ENCODE measurements around the gene ADARB2.
"Not testable (repeated sequence)": the region's sequence is repeated elsewhere in the genome, so short reads cannot be mapped to it uniquely, and the experiment has no call there.

Gene ADARB2

GRCh38 chr10:1624240-1624639 is 113.1 kb downstream of the ADARB2 start:
- H3K27ac ChIP-seq (replicated peaks) = no peak overlapping the region
- no peak overlapping the region for H3K4me3 ChIP-seq (replicated peaks; ENCODE audit: insufficient read depth, low read length)
- TF ChIP-seq CTCF (IDR thresholded peaks at IDR 0.05; ENCODE audit: insufficient read depth, low read length) (no peak), POLR2AphosphoS5 (IDR thresholded peaks at IDR 0.05; ENCODE audit: low read depth) (no peak), SPI1 (IDR thresholded peaks at IDR 0.05; ENCODE audit: borderline replicate concordance, low read depth) (no peak), GABPA (IDR thresholded peaks at IDR 0.05; ENCODE audit: low read depth) (no peak)
- TF ChIP-seq, protein P1, sequence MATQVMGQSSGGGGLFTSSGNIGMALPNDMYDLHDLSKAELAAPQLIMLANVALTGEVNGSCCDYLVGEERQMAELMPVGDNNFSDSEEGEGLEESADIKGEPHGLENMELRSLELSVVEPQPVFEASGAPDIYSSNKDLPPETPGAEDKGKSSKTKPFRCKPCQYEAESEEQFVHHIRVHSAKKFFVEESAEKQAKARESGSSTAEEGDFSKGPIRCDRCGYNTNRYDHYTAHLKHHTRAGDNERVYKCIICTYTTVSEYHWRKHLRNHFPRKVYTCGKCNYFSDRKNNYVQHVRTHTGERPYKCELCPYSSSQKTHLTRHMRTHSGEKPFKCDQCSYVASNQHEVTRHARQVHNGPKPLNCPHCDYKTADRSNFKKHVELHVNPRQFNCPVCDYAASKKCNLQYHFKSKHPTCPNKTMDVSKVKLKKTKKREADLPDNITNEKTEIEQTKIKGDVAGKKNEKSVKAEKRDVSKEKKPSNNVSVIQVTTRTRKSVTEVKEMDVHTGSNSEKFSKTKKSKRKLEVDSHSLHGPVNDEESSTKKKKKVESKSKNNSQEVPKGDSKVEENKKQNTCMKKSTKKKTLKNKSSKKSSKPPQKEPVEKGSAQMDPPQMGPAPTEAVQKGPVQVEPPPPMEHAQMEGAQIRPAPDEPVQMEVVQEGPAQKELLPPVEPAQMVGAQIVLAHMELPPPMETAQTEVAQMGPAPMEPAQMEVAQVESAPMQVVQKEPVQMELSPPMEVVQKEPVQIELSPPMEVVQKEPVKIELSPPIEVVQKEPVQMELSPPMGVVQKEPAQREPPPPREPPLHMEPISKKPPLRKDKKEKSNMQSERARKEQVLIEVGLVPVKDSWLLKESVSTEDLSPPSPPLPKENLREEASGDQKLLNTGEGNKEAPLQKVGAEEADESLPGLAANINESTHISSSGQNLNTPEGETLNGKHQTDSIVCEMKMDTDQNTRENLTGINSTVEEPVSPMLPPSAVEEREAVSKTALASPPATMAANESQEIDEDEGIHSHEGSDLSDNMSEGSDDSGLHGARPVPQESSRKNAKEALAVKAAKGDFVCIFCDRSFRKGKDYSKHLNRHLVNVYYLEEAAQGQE (IDR thresholded peaks at IDR 0.05; ENCODE audit: insufficient replicate concordance, low read depth) = no peak
- no peak for DNase-seq (ENCODE audit: low read depth in 1 of 2, low spot score in 1 of 2)
- no peaks in the 10 kb centered on the region for H3K27me3 ChIP-seq (ENCODE audit: insufficient read depth, poor library complexity, severe bottlenecking)

GRCh38 chr10:1620803-1621202 is 116.5 kb downstream of the ADARB2 start:
- H3K4me3 ChIP-seq (replicated peaks; ENCODE audit: insufficient read depth, low read length) = no peak overlapping the region
- no peaks in the 10 kb centered on the region for H3K27me3 ChIP-seq (ENCODE audit: insufficient read depth, poor library complexity, severe bottlenecking)
- DNase-seq (ENCODE audit: low read depth in 1 of 2, low spot score in 1 of 2) = no peak
- TF ChIP-seq GABPA (IDR thresholded peaks at IDR 0.05; ENCODE audit: low read depth) (no peak), POLR2AphosphoS5 (IDR thresholded peaks at IDR 0.05; ENCODE audit: low read depth) (no peak), SPI1 (IDR thresholded peaks at IDR 0.05; ENCODE audit: borderline replicate concordance, low read depth) (no peak), CTCF (IDR thresholded peaks at IDR 0.05; ENCODE audit: insufficient read depth, low read length) (no peak)
- TF ChIP-seq, protein P1 (IDR thresholded peaks at IDR 0.05; ENCODE audit: insufficient replicate concordance, low read depth) = no peak
- H3K27ac ChIP-seq (replicated peaks) = no peak overlapping the region

DNA sequence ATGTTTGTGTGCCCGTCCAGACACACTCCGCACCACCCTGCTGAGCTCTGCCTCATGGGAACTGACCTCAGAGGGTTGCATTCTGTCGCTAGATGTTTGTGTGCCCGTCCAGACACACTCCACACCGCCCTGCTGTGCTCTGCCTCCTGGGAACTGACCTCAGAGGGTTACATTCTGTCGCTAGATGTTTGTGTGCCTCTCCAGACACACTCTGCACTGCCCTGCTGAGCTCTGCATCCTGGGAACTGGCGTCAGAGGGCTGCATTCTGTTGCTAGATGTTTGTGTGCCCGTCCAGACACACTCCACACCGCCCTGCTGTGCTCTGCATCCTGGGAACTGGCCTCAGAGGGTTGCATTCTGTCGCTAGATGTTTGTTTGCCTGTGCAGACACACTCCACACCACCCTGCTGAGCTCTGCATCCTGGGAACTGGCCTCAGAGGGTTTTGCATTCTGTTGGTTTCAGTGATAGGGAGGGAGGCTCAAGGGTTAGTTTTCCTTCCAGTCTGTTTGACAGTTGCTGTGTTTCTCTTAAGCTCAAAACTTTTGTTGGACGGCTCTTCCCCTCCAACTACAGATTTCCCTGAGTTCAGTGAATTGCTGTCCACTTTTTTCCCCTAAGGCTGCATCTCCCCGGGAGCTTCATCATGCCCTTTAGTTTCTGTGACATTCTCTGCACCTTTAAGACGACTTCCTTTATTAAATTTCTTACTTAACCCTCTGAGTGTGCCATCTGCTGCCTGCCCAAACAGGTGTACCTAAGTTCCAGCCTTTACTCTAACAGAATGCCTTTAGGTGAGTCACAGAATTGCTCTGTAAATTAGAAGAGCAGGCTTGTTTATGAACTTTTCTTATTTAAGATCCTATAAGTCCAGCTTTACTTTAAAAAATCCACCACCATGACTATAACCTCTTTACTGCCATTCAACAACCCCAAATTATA is 119.7 kb downstream of the ADARB2 start:
- H3K27ac ChIP-seq (replicated peaks); H3K4me3 ChIP-seq (replicated peaks; ENCODE audit: insufficient read depth, low read length); DNase-seq (ENCODE audit: low read depth in 1 of 2, low spot score in 1 of 2); H3K27me3 ChIP-seq (ENCODE audit: insufficient read depth, poor library complexity, severe bottlenecking): not testable (repeated sequence)

DNA sequence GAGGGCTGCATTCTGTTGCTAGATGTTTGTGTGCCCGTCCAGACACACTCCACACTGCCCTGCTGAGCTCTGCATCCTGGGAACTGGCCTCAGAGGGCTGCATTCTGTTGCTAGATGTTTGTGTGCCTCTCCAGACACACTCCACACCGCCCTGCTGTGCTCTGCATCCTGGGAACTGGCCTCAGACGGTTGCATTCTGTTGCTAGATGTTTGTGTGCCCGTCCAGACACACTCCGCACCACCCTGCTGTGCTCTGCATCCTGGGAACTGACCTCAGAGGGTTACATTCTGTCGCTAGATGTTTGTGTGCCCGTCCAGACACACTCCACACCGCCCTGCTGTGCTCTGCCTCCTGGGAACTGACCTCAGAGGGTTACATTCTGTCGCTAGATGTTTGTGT is 120.6 kb downstream of the ADARB2 start:
- H3K4me3 ChIP-seq (replicated peaks; ENCODE audit: insufficient read depth, low read length); H3K27ac ChIP-seq (replicated peaks); H3K27me3 ChIP-seq (ENCODE audit: insufficient read depth, poor library complexity, severe bottlenecking); DNase-seq (ENCODE audit: low read depth in 1 of 2, low spot score in 1 of 2): not testable (repeated sequence)

All from HL-60 (cell line).